ENCODE results near the gene SQOR.

GRCh38 chr15:45586601-45587094 is 48.2 kb upstream of the SQOR start:
- TF ChIP-seq CTCF (IDR thresholded peaks at IDR 0.05) = no peak
- TF ChIP-seq POLR2A (IDR thresholded peaks at IDR 0.05) = no peak

Measured in right lobe of liver (tissue), 4 donors.